NB4 (cell line): ENCODE measurements around the gene MAP2K7.
A peak's percentile ranks its signal among the peaks of the same experiment; 100 is the strongest.

ENCODE experiments used
- DNase-seq: peaks from one replicate; pipeline ENCODE4 v3.0.0; 2010; ENCODE audit warnings: low read depth
- H3K4me3 ChIP-seq: one replicate; pipeline ENCODE4 v1.5.1; 2011; ENCODE audit warnings: mild to moderate bottlenecking, low read depth, low read length, moderate library complexity
- MYC ChIP-seq: IDR thresholded peaks from 2 replicates; pipeline ENCODE4 v1.6.1; 2011; ENCODE audit warnings: low read depth, low read length
- POLR2A ChIP-seq: IDR thresholded peaks from 2 replicates; pipeline ENCODE4 v1.6.1; 2011; ENCODE audit warnings: mild to moderate bottlenecking; ENCODE audit not compliant: insufficient read length; ENCODE audit errors: extremely low read depth
- TF ChIP-seq, protein P1 (sequence below): IDR thresholded peaks from one replicate; pipeline ENCODE4 v1.5.1; 2012; ENCODE audit warnings: low read depth, low read length
- TF ChIP-seq, protein P2 (sequence below): IDR thresholded peaks from 2 replicates; pipeline ENCODE4 v1.6.1; 2011; ENCODE audit warnings: low read depth, low read length

MAP2K7 gene

DNA sequence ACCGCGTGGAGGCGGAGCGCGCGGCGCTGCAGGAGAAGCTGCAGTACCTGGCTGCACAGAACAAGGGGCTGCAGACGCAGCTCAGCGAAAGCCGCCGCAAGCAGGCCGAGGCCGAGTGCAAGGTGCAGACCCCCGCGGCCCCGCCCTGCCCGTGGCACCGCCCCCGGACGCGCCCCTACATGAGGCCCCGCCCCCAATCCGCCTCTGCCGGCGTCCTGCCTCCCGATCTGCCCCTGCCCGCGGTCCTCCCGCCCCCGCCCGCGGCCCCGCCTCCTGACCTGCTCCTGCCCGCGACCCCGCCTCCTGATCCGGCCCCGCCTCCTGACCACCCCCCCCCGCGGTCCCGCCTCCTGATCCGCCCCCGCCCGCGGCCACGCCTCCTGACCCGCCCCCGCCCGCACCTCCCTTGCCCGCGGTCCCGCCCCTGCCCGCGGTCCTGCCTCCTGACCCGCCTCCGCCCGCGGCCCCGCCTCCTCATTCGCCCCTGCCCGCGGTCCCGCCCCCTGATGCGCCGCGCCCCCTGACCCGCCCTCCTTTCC, 41.2 kb upstream of the MAP2K7 start:
- no peak overlapping the region for H3K4me3 ChIP-seq
- TF ChIP-seq, protein P1, sequence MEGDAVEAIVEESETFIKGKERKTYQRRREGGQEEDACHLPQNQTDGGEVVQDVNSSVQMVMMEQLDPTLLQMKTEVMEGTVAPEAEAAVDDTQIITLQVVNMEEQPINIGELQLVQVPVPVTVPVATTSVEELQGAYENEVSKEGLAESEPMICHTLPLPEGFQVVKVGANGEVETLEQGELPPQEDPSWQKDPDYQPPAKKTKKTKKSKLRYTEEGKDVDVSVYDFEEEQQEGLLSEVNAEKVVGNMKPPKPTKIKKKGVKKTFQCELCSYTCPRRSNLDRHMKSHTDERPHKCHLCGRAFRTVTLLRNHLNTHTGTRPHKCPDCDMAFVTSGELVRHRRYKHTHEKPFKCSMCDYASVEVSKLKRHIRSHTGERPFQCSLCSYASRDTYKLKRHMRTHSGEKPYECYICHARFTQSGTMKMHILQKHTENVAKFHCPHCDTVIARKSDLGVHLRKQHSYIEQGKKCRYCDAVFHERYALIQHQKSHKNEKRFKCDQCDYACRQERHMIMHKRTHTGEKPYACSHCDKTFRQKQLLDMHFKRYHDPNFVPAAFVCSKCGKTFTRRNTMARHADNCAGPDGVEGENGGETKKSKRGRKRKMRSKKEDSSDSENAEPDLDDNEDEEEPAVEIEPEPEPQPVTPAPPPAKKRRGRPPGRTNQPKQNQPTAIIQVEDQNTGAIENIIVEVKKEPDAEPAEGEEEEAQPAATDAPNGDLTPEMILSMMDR, result no peak
- TF ChIP-seq, protein P2, sequence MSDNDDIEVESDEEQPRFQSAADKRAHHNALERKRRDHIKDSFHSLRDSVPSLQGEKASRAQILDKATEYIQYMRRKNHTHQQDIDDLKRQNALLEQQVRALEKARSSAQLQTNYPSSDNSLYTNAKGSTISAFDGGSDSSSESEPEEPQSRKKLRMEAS, result no peak
- TF ChIP-seq MYC (no peak), POLR2A (no peak)
- peak; percentile 46 for DNase-seq

DNA sequence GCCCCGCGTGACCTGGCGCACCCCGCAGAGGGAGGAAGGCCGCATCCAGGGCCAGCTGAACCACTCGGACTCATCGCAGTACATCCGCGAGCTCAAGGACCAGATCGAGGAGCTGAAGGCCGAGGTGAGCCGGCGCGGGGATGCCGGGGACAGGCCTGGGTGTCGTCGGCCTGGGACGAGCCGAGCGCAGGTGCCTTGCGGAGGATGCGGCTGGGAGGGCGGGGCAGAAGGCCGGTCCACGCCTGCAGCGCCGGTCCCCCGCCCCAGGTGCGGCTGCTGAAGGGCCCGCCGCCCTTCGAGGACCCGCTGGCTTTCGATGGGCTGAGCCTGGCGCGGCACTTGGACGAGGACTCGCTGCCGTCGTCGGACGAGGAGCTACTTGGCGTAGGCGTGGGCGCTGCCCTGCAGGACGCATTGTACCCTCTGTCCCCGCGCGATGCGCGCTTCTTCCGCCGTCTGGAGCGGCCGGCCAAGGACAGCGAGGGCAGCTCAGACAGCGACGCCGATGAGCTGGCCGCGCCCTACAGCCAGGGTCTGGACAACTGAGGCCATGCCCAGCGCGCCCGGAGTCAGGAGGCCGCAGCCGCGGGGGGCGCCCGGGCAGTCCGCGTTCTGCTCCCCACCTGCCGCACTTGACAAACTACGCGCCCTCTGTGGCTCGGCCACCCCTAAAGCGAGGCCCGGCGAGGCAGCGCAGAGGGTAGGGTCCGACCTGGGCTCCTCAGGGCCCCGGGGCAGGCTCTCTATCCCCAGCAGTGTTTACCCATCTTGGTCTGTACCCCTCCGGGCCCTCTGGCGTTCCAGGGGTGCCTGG, 40.3 kb upstream of the MAP2K7 start:
- H3K4me3 ChIP-seq, result no peak overlapping the region
- DNase-seq, result no peak

DNA sequence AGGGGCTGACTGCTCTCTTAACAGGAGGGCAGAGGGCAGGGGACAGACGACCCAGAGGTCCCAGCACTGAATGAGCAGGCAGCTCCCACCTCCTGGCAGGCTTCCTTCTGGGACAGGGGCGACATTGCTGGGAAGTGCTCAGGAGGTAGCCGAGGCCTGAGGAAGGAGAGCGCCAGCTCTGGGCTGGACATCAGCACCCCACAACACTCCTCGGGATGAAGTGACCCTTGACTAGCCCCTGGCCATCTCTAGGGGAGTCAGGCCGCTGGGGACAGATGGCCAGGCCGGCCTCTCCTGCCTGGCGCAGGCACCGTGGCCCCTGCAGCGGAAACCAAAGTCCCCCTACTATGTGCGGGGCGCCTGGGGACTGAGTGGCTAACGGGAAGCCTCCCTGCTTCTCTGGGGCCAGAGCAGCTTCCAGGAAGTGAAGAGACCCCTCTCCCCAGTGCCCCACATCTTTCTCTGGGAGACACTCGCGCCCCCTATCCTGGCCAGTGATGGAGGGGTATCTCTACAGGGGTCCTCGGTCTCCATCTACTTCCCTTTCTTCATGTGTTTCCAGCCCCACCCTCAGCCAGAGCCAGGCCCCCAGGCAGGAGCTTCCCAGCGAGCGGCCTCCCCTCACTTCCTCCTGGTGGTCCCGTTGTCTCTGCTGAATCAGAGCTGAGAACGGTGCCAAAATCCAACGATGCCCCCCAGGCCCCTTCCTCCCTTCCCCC, 39.5 kb upstream of the MAP2K7 start:
- TF ChIP-seq, protein P1, result no peak
- TF ChIP-seq MYC (no peak), POLR2A (no peak)
- TF ChIP-seq, protein P2, result no peak
- DNase-seq, result no peak
- no peak overlapping the region for H3K4me3 ChIP-seq

More for the DNA sequence above, 40.3 kb upstream of the MAP2K7 start:
- TF ChIP-seq POLR2A (no peak), MYC (no peak)
- TF ChIP-seq, protein P1, result no peak
- TF ChIP-seq, protein P2, result no peak

DNA sequence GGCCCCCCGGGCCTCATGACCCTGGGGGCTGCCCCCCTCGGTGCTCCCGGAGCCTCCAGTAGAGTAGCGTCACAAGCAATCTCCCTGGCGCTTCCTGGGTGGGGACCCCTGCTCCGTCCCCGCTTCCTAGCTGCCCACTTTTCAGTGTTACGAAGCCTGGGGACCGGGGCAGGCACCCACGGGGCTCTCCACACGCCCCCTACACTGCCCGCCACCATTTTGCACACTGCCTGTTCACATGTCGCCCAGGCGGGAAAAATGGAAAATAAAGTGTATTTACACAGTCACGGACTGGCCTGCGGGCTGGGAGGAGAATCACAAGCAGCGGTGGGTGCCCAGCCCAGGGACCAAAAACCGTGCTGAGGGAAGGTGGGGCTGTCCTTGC, 39.0 kb upstream of the MAP2K7 start:
- TF ChIP-seq, protein P2, result no peak
- TF ChIP-seq MYC, result no peak
- TF ChIP-seq POLR2A, result no peak
- TF ChIP-seq, protein P1, result no peak
- H3K4me3 ChIP-seq, result no peak overlapping the region
- DNase-seq, result no peak

DNA sequence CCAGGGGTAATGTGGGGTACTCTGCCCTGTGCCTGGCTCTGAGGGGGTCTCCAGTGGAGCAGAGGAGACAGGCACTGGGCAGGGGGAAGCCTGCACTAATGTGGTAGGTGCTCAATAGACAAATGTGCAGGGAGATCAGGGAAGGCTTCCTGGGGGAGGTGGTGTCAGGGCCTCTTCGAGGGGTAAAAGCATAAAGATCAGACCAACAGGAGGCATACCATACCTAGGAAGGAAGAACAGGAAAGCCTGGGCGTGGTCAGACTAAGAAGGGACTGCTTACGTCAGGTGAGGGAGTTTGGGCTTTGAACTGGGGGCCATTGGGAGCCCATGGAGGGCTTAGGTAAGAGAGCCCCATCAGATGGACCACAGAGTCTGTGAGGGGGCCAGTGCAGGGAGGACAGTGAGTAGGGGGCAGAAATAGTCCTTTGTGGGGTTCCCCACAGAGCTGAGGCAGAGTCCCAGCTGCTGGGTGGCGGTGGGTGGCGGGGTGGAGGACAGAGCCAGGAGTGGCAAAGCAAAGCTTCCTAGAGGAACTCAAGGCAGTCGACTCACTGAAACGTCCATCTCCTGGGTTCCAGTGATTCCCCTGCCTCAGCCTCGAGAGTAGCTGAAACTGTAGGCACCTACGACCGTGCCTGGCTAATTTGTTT, 38.3 kb upstream of the MAP2K7 start:
- no peak overlapping the region for H3K4me3 ChIP-seq
- TF ChIP-seq, protein P2, result no peak
- TF ChIP-seq MYC (no peak), POLR2A (no peak)
- TF ChIP-seq, protein P1, result no peak
- no peak for DNase-seq
